Activated CD4-positive, alpha-beta memory T cell treated with anti-CD3 and anti-CD28 coated beads for 36 hours (primary cell): ENCODE data around the gene MOCS3. TPM values are rescaled to one million over a fixed set of nuclear protein-coding genes. Genes with fewer than 3 reads are reported as not detected.

Experiments used
- CTCF ChIA-PET: fragments of 350-600 bp; sonication (Branson Sonifier 250); formaldehyde crosslinking; loops from one replicate; lab custom pipeline; 2021; ENCODE audit warnings: antibody characterized with exemption, inconsistent platforms; lab: Charles Lee
- POLR2A ChIA-PET: fragments of 350-600 bp; sonication (Branson Sonifier 250); formaldehyde crosslinking; loops from one replicate; lab custom pipeline; 2021; ENCODE audit warnings: antibody characterized with exemption; lab: Charles Lee
- DNase-seq: peaks from one replicate; pipeline ENCODE4 v3.0.0-alpha.2; 2020
- H3K27ac Mint-ChIP-seq: one replicate; pipeline ENCODE4 v1.8.0; 2021; ENCODE audit warnings: mixed read lengths
- H3K27me3 Mint-ChIP-seq: one replicate; pipeline ENCODE4 v1.8.0; 2021; ENCODE audit warnings: mixed read lengths
- H3K36me3 Mint-ChIP-seq: one replicate; pipeline ENCODE4 v1.8.0; 2021; ENCODE audit warnings: mixed read lengths
- H3K4me1 Mint-ChIP-seq: one replicate; pipeline ENCODE4 v1.8.0; 2021; ENCODE audit warnings: low read depth, mixed read lengths
- H3K4me3 Mint-ChIP-seq: one replicate; pipeline ENCODE4 v1.8.0; 2021; ENCODE audit warnings: mild to moderate bottlenecking, mixed read lengths
- H3K9me3 Mint-ChIP-seq: one replicate; pipeline ENCODE4 v1.8.0; 2021; ENCODE audit warnings: mixed read lengths
- intact Hi-C: fragments of 100-400 bp; cut with micrococcal nuclease; formaldehyde crosslinking; loops from one replicate; pipeline ENCODE4 v1.15.1; 2023
- total RNA-seq, 2 experiments: library from RNA; stranded (reverse); gene quantifications; one replicate each; pipeline ENCODE4 v1.2.3, GENCODE V29; 2021

The MOCS3 gene, protein sequence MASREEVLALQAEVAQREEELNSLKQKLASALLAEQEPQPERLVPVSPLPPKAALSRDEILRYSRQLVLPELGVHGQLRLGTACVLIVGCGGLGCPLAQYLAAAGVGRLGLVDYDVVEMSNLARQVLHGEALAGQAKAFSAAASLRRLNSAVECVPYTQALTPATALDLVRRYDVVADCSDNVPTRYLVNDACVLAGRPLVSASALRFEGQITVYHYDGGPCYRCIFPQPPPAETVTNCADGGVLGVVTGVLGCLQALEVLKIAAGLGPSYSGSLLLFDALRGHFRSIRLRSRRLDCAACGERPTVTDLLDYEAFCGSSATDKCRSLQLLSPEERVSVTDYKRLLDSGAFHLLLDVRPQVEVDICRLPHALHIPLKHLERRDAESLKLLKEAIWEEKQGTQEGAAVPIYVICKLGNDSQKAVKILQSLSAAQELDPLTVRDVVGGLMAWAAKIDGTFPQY
- 1 to 10 TPM; 3.6 to 3.8 TPM for total RNA-seq

DNA sequence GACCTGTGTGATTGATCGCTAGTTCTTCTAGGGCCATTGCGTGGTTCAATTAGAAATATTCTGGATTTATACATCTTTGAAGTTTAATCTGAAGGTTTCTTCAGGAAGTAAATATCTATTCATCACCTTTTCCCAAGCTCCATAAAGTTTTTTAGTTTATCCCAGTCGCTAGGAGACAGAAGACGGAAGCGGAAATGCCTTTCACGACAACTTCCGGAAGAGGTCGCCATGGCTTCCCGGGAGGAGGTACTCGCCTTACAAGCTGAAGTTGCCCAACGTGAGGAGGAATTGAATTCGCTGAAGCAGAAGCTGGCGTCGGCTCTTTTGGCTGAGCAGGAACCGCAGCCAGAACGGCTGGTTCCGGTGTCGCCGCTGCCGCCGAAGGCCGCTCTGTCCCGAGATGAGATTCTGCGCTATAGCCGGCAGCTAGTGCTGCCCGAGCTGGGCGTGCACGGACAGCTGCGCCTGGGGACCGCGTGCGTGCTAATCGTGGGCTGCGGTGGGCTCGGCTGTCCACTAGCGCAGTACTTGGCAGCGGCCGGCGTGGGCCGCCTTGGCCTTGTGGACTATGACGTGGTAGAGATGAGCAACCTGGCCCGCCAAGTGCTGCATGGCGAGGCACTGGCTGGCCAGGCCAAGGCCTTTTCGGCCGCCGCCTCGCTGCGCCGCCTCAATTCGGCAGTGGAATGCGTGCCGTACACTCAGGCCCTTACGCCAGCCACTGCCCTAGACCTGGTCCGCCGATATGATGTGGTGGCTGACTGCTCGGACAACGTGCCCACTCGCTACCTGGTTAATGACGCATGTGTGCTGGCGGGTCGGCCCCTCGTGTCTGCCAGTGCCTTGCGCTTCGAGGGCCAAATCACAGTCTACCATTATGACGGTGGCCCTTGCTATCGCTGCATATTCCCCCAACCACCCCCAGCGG, at the start of gene MOCS3:
Gene MOCS3 (plus strand): TSS at position 204 of the 928 bp plus-strand sequence. CDS start 25 bp downstream, at position 229.
- ChIA-PET CTCF (interaction anchor here (0.8 to 4.9 kb wide), 10 partner anchors 11 to 228 kb away, joined by 3 to 39 read pairs (median 4); partner anchors contain the start of genes ADNP, BCAS4 and PARD6B), POLR2A (interaction anchor here (0.7 to 2.8 kb wide), 14 partner anchors 9 to 583 kb away, joined by 3 to 62 read pairs (median 4); partner anchors contain the start of genes ADNP, BCAS4 and NFATC2)
- Mint-ChIP-seq H3K9me3 (no peaks in the 10 kb centered on the region), H3K27ac (peak within 1 kb of the TSS; percentile 98), H3K4me1 (peaks cover 50% of the 10 kb centered on the region), H3K27me3 (no peaks in the 10 kb centered on the region), H3K36me3 (peaks cover 15% of the 10 kb centered on the region), H3K4me3 (peak within 1 kb of the TSS; percentile 91)
- intact Hi-C loops: loop anchor here (1.0 kb wide), 2 partner anchors 28 to 141 kb away; partner anchors contain the start of gene ADNP
- DNase-seq: peak; percentile 87

DNA sequence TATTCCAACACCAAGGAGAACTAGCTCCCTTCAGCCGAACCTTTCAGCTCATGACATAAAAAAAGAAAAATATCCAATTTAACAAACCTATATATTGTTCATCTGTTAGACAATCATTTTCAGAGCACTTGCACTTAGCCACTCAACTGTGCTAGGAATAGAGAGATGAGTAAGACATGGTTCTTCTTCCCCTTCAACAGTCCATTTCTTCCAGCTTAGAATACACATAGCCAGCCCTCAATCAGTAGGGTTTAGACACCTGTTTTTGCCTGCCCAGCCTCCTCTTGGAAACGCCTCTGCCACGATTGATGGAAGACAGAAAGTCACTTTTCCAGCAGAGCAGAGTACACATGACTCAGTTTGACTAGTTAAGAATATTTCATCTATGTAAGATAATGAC, 49.2 kb upstream of the MOCS3 start:
- Mint-ChIP-seq H3K27me3 (no peaks in the 10 kb centered on the region), H3K4me1 (peaks cover 70% of the 10 kb centered on the region), H3K36me3 (peaks cover 17% of the 10 kb centered on the region), H3K9me3 (no peaks in the 10 kb centered on the region), H3K27ac (no peak overlapping the region), H3K4me3 (no peak overlapping the region)
- DNase-seq: no peak
- intact Hi-C loops: no loop called here
- POLR2A ChIA-PET: interaction anchor here (0.9 kb wide), 1 partner anchor 22 kb away, joined by 3 read pairs; the partner anchor contains the start of gene ADNP
- CTCF ChIA-PET: interaction anchor here (1.1 to 1.5 kb wide), 3 partner anchors 20 to 161 kb away, joined by 3 to 4 read pairs (median 4); no protein-coding TSS in a partner anchor

DNA sequence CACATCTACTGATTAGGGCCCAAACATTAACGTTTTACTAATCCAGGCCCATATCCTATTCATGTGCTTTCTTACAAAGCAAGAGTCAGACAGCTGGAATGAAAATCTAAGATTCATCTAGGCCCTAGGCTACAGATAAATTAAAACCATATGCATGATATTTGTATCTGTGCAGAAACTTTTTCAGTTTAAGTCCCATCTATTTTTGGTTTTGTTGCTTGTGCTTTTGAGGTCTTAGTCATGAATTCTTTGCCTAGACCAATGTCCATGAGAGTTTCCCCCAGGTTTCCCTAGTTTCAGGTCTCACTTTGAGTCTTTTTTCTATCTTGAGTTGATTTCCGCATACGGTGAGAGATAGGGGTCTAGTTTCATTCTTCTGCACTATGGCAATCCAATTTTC, 47.6 kb upstream of the MOCS3 start:
- no peaks in the 10 kb centered on the region for H3K27me3 Mint-ChIP-seq
- ChIA-PET POLR2A (interaction anchor here (1.1 to 2.0 kb wide), 3 partner anchors 14 to 47 kb away, joined by 3 to 9 read pairs (median 3); partner anchors contain the start of genes ADNP and DPM1), CTCF (interaction anchor here (1.2 to 3.1 kb wide), 6 partner anchors 10 to 163 kb away, joined by 3 to 36 read pairs (median 3); partner anchors contain the start of gene ADNP)
- peaks cover 74% of the 10 kb centered on the region for H3K4me1 Mint-ChIP-seq
- H3K27ac Mint-ChIP-seq: peak overlapping the region; percentile 72
- H3K4me3 Mint-ChIP-seq: no peak overlapping the region
- H3K9me3 Mint-ChIP-seq: no peaks in the 10 kb centered on the region
- DNase-seq: no peak
- peaks cover 17% of the 10 kb centered on the region for H3K36me3 Mint-ChIP-seq
- intact Hi-C loops: no loop called here

DNA sequence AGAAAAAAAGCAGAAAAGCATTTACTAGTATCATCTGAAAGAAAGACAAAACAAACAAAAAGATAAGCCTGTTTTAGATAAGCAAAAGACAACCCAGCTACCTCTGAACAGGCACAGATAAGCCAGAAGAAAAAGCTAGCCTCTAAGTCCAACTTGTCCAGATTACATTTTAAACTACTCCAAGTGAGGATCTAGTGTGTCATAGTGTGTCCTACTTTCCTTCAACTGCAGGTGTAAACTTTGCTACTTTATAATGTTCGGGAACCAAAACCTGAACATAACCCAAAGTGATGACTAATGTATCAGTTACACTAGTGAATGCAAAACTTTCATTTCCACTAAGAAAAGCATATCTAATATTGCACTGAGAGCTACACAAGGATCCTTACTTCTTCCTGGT, 46.9 kb upstream of the MOCS3 start:
- POLR2A ChIA-PET: interaction anchor here (1.0 to 2.0 kb wide), 5 partner anchors 9 to 46 kb away, joined by 3 to 10 read pairs (median 3); partner anchors contain the start of genes ADNP and DPM1
- Mint-ChIP-seq H3K27me3 (no peaks in the 10 kb centered on the region), H3K9me3 (no peaks in the 10 kb centered on the region), H3K4me1 (peaks cover 73% of the 10 kb centered on the region), H3K4me3 (no peak overlapping the region), H3K27ac (peak overlapping the region; percentile 72), H3K36me3 (peaks cover 19% of the 10 kb centered on the region)
- DNase-seq: no peak
- intact Hi-C loops: no loop called here
- CTCF ChIA-PET: interaction anchor here (0.8 to 3.1 kb wide), 5 partner anchors 11 to 162 kb away, joined by 3 to 36 read pairs (median 3); partner anchors contain the start of genes ADNP and BCAS4

DNA sequence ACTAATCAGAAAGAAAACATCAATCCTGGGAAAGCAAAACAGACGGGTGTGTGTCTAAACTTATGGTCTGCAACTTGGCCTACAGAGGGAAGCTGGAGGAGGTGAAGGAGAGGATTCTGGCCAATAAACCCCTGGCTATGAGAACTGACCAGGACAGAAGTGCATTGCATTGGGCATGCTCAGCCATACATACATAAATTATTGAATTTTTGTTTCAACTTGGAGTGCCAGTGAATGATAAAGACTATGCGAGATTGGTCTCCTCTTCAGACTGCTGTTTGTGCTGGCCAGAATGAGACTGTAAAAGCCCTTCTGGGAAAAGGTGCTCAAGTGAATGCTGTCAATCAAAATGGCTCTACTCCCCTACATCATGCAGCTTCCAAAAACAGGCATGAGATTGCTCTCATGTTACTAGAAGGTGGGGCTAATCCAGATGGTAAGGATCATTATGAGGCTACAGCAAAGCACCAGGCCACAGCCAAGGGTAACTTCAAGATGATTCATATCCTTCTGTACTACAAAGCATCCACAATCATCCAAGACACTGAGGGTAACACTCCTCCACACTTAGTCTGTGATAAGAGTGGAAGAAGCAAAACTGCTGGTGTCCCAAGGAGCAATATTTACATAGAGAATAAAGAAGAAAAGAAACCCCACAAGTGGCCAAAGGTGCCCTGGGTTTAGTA, 44.8 kb upstream of the MOCS3 start:
- H3K27ac Mint-ChIP-seq: peak overlapping the region; percentile 64

DNA sequence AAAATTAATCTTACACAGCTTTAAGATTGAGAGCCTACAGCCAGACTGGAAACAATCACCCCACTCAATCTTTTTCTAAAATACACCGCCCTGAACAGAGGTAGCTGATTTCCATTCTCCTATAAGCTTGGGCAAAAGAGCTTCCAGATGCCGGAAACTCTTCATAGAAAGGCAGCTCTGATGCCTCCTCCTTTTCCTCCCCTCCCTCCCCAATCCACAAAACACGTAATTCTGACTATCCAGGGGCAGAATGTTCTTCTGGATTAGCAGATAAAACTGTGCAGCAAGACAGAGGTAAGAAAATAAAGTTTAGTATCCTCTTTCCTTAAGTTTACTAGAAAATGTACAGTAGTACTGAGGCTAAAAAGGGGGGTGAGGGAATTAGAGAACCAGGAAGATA, 43.2 kb upstream of the MOCS3 start:
- Mint-ChIP-seq H3K9me3 (no peaks in the 10 kb centered on the region), H3K36me3 (peaks cover 24% of the 10 kb centered on the region), H3K27ac (no peak overlapping the region), H3K27me3 (no peaks in the 10 kb centered on the region), H3K4me3 (no peak overlapping the region), H3K4me1 (peaks cover 83% of the 10 kb centered on the region)
- ChIA-PET POLR2A (interaction anchor here (0.7 kb wide), 1 partner anchor 71 kb away, joined by 3 read pairs; no protein-coding TSS in a partner anchor), CTCF (interaction anchor here (1.8 to 3.4 kb wide), 3 partner anchors 13 to 121 kb away, joined by 5 to 32 read pairs (median 11); partner anchors contain the start of genes ADNP and BCAS4)
- DNase-seq: no peak
- intact Hi-C loops: loop anchor here (2.0 kb wide), 1 partner anchor 13 kb away; no protein-coding TSS in a partner anchor

More for the DNA sequence above, 44.8 kb upstream of the MOCS3 start:
- ChIA-PET CTCF (interaction anchor here (1.2 to 3.4 kb wide), 4 partner anchors 15 to 123 kb away, joined by 4 to 32 read pairs (median 8); partner anchors contain the start of genes ADNP and BCAS4), POLR2A (no interaction called here)
- no peak overlapping the region for H3K4me3 Mint-ChIP-seq
- intact Hi-C loops: loop anchor here (1.0 to 2.0 kb wide), 3 partner anchors 15 to 96 kb away; no protein-coding TSS in a partner anchor
- no peaks in the 10 kb centered on the region for H3K9me3 Mint-ChIP-seq
- H3K4me1 Mint-ChIP-seq: peaks cover 83% of the 10 kb centered on the region
- peak; percentile 55 for DNase-seq
- peaks cover 20% of the 10 kb centered on the region for H3K36me3 Mint-ChIP-seq
- no peaks in the 10 kb centered on the region for H3K27me3 Mint-ChIP-seq

DNA sequence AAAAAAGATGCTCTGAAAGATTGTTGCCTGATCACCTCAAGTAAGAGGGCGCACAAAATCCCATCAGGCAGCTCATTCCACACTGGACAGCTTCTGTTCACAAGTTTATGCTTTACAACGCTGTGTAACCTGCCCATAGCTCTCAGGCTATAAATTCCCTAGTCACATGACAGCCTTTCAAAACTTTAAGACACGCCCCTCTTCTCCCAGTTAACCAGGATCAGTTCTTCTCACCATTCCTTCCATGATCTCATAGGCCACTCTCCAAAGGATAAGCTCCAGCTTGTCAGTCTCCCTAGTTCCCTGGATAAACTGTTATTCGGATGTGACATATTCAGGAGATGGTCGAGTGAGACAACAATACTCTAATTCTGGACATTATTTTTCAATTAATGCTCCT, 42.4 kb upstream of the MOCS3 start:
- no peak for DNase-seq
- H3K9me3 Mint-ChIP-seq: no peaks in the 10 kb centered on the region
- H3K4me3 Mint-ChIP-seq: no peak overlapping the region
- H3K27me3 Mint-ChIP-seq: no peaks in the 10 kb centered on the region
- peak overlapping the region; percentile 11 for H3K27ac Mint-ChIP-seq
- intact Hi-C loops: no loop called here
- ChIA-PET POLR2A (interaction anchor here (0.7 to 1.2 kb wide), 2 partner anchors 13 to 15 kb away, joined by 3 to 4 read pairs; partner anchors contain the start of gene ADNP), CTCF (interaction anchor here (0.5 to 3.4 kb wide), 4 partner anchors 12 to 98 kb away, joined by 3 to 32 read pairs (median 4); partner anchors contain the start of gene ADNP)
- H3K36me3 Mint-ChIP-seq: peaks cover 22% of the 10 kb centered on the region
- H3K4me1 Mint-ChIP-seq: peaks cover 84% of the 10 kb centered on the region

DNA sequence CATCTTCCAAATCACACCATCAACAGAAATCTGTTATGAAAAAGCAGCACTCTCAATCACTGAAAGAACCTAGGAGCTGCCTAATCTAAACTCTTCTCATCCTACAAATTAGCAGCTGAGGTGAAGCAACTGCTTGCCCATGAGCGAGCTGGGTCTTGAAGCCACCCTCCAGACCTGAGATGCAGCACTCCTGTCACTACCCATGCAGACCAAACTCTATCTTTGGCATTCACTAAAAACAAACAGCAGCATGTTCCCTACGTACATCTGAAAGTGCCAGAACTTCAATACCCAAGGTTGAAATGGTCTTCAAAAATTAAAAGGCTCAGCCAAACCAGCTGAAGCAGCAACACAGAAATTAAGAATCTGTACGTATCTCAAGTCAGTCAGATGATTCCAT, 41.7 kb upstream of the MOCS3 start:
- peaks cover 19% of the 10 kb centered on the region for H3K36me3 Mint-ChIP-seq
- CTCF ChIA-PET: interaction anchor here (0.5 to 3.4 kb wide), 6 partner anchors 11 to 126 kb away, joined by 3 to 32 read pairs (median 4); partner anchors contain the start of gene ADNP
- no peaks in the 10 kb centered on the region for H3K9me3 Mint-ChIP-seq

DNA sequence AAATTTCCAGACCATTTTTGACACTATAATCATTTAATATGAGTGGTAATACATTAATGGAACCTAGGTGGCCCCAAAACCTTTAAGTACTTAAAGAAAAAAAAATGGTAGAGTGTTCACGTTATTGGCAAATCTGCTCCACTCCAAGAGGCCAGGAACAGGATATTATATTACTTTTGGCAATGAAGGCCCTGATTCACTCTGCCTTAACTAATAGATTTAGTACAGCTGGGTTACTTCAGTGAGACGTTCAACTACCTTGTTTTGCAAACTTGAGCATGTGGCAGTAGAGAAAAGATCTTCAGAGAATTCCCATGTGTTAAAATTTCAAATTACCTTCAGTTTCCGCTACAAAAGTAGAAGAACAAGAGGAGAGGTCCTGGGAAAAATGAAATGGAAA, 40.2 kb upstream of the MOCS3 start:
- no peaks in the 10 kb centered on the region for H3K9me3 Mint-ChIP-seq
- ChIA-PET CTCF (interaction anchor here (4.0 kb wide), 1 partner anchor 11 kb away, joined by 23 read pairs; no protein-coding TSS in a partner anchor), POLR2A (no interaction called here)
- DNase-seq: no peak
- no peak overlapping the region for H3K27ac Mint-ChIP-seq
- H3K4me3 Mint-ChIP-seq: no peak overlapping the region
- peaks cover 81% of the 10 kb centered on the region for H3K4me1 Mint-ChIP-seq
- H3K27me3 Mint-ChIP-seq: no peaks in the 10 kb centered on the region
- H3K36me3 Mint-ChIP-seq: peaks cover 19% of the 10 kb centered on the region
- intact Hi-C loops: no loop called here

More for the DNA sequence above, 41.7 kb upstream of the MOCS3 start:
- Mint-ChIP-seq H3K27ac (no peak overlapping the region), H3K4me3 (no peak overlapping the region), H3K27me3 (no peaks in the 10 kb centered on the region), H3K4me1 (peaks cover 84% of the 10 kb centered on the region)
- no peak for DNase-seq
- intact Hi-C loops: no loop called here
- POLR2A ChIA-PET: interaction anchor here (1.2 kb wide), 1 partner anchor 12 kb away, joined by 3 read pairs; no protein-coding TSS in a partner anchor

DNA sequence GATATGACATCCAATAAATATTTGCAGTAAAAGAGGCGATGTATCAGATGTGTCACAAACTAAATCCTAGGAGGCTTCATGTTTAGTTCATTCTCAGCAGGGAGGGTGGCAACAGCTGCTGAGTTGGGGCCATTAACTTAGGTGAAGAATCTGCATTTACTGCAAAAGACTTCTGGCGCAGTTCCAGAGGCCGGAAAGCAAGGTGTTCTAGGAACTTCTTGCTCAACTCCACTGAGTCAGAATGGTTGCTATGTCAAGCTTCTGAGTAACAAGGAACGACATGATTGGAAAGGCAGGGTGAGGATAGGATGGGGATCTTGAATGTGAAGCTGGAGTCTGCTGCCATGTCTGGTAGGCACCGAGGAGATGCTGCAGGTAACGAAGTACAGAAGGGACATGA, 39.1 kb upstream of the MOCS3 start:
- H3K9me3 Mint-ChIP-seq: no peaks in the 10 kb centered on the region
- intact Hi-C loops: no loop called here
- H3K4me3 Mint-ChIP-seq: no peak overlapping the region
- no peaks in the 10 kb centered on the region for H3K27me3 Mint-ChIP-seq
- ChIA-PET POLR2A (no interaction called here), CTCF (interaction anchor here (0.9 to 4.0 kb wide), 5 partner anchors 10 to 170 kb away, joined by 3 to 23 read pairs (median 4); partner anchors contain the start of genes ADNP and BCAS4)
- peaks cover 78% of the 10 kb centered on the region for H3K4me1 Mint-ChIP-seq
- no peak overlapping the region for H3K27ac Mint-ChIP-seq
- peak; percentile 35 for DNase-seq
- peaks cover 15% of the 10 kb centered on the region for H3K36me3 Mint-ChIP-seq
